Astrocyte (in vitro differentiated cells and primary cell): Measurements from ENCODE around the gene HDAC1. TPM values are rescaled to one million over a fixed set of nuclear protein-coding genes. Genes with fewer than 3 reads are reported as not detected.
"Not testable (repeated sequence)": the region's sequence is repeated elsewhere in the genome, so short reads cannot be mapped to it uniquely, and the experiment has no call there.

Experiments used
- DNase-seq: peaks from one replicate; pipeline ENCODE4 v3.0.0-alpha.2; 2010; ENCODE audit warnings: low read depth
- FAIRE-seq: peaks from 2 replicates; lab custom pipeline; 2011; peaks lifted over from hg19 to GRCh38; lab: Jason Lieb, UNC
- H2AFZ ChIP-seq: 2 replicates; pipeline ENCODE4 v1.6.0; 2012; ENCODE audit warnings: low read depth, low read length, inconsistent platforms
- H3K27ac ChIP-seq: 2 replicates; pipeline ENCODE4 v1.5.1; 2011; ENCODE audit warnings: low read depth, low read length, inconsistent platforms
- H3K27me3 ChIP-seq: 2 replicates; pipeline ENCODE4 v1.6.0; 2011; ENCODE audit warnings: low read length, inconsistent platforms; ENCODE audit not compliant: insufficient read depth
- H3K36me3 ChIP-seq: 2 replicates; pipeline ENCODE4 v1.5.1; 2011; ENCODE audit warnings: low read length, inconsistent platforms; ENCODE audit not compliant: insufficient read depth
- H3K4me1 ChIP-seq: 2 replicates; pipeline ENCODE4 v1.5.1; 2011; ENCODE audit warnings: low read length, inconsistent platforms; ENCODE audit not compliant: insufficient read depth
- H3K4me2 ChIP-seq: 2 replicates; pipeline ENCODE4 v1.6.0; 2012; ENCODE audit warnings: low read length, inconsistent platforms
- H3K4me3 ChIP-seq: 2 replicates; pipeline ENCODE4 v1.5.1; 2011; ENCODE audit warnings: low read depth, mild to moderate bottlenecking, low read length, inconsistent platforms; ENCODE audit not compliant: insufficient read depth
- H3K79me2 ChIP-seq: 2 replicates; pipeline ENCODE4 v1.6.0; 2012; ENCODE audit warnings: mild to moderate bottlenecking, low read length, inconsistent platforms; ENCODE audit not compliant: insufficient read depth
- H3K9ac ChIP-seq: 2 replicates; pipeline ENCODE4 v1.6.0; 2012; ENCODE audit warnings: mild to moderate bottlenecking, low read length, inconsistent platforms
- H3K9me3 ChIP-seq: 2 replicates; pipeline ENCODE4 v1.5.1; 2012; ENCODE audit warnings: low read depth, mild to moderate bottlenecking, low read length, inconsistent platforms; ENCODE audit not compliant: insufficient read depth
- H4K20me1 ChIP-seq: 2 replicates; pipeline ENCODE4 v1.6.0; 2012; ENCODE audit warnings: low read length, inconsistent platforms; ENCODE audit not compliant: insufficient read depth
- H3K27ac Mint-ChIP-seq: one replicate; pipeline ENCODE4 v1.8.0; 2021; ENCODE audit warnings: mild to moderate bottlenecking, mixed read lengths; ENCODE audit not compliant: unreplicated experiment
- H3K27me3 Mint-ChIP-seq: one replicate; pipeline ENCODE4 v1.8.0; 2021; ENCODE audit warnings: low read depth, mixed read lengths; ENCODE audit not compliant: unreplicated experiment
- H3K36me3 Mint-ChIP-seq: one replicate; pipeline ENCODE4 v1.8.0; 2021; ENCODE audit warnings: low read depth, mixed read lengths; ENCODE audit not compliant: unreplicated experiment
- H3K4me1 Mint-ChIP-seq: one replicate; pipeline ENCODE4 v1.8.0; 2021; ENCODE audit warnings: low read depth, mixed read lengths; ENCODE audit not compliant: unreplicated experiment
- H3K4me3 Mint-ChIP-seq: one replicate; pipeline ENCODE4 v1.8.0; 2021; ENCODE audit warnings: mild to moderate bottlenecking, moderate library complexity, mixed read lengths; ENCODE audit not compliant: unreplicated experiment
- H3K9me3 Mint-ChIP-seq: one replicate; pipeline ENCODE4 v1.8.0; 2021; ENCODE audit warnings: mild to moderate bottlenecking, mixed read lengths; ENCODE audit not compliant: unreplicated experiment
- EZH2 ChIP-seq: IDR thresholded peaks from 2 replicates; pipeline ENCODE4 v1.6.1; 2012; ENCODE audit warnings: mild to moderate bottlenecking, low read length, inconsistent platforms; ENCODE audit not compliant: insufficient read depth
- total RNA-seq: library from RNA; stranded (reverse); gene quantifications from 2 replicates; pipeline ENCODE4 v1.2.1, GENCODE V29; 2021
- TF ChIP-seq, protein P1 (sequence below): IDR thresholded peaks from 2 replicates; pipeline ENCODE4 v1.5.1; 2011; ENCODE audit warnings: low read depth, mild to moderate bottlenecking, inconsistent platforms, low read length, moderate library complexity; ENCODE audit not compliant: insufficient read depth

Gene HDAC1
- total RNA-seq, 1 donor from 2014 or later, result 99.6 TPM

- no peak overlapping the region for H3K4me3 ChIP-seq
- H4K20me1 ChIP-seq, result no peaks in the 10 kb centered on the region
- peaks cover 2% of the 10 kb centered on the region for H3K36me3 Mint-ChIP-seq
- DNase-seq (no peak), FAIRE-seq (no peak)
- peaks cover 23% of the 10 kb centered on the region for H3K27me3 Mint-ChIP-seq
- H3K4me1 Mint-ChIP-seq, result peaks cover 5% of the 10 kb centered on the region
- peaks cover 32% of the 10 kb centered on the region for H3K27me3 ChIP-seq
- no peaks in the 10 kb centered on the region for H3K36me3 ChIP-seq
- no peak overlapping the region for H3K27ac Mint-ChIP-seq
- no peaks in the 10 kb centered on the region for H3K9me3 ChIP-seq
- H3K9ac ChIP-seq, result no peak overlapping the region
- no peaks in the 10 kb centered on the region for H3K79me2 ChIP-seq
- no peaks in the 10 kb centered on the region for H3K4me1 ChIP-seq
- H3K4me3 Mint-ChIP-seq, result no peak overlapping the region
- H3K9me3 Mint-ChIP-seq, result peaks cover 2% of the 10 kb centered on the region
- H2AFZ ChIP-seq, result peak overlapping the region; percentile 83
- TF ChIP-seq EZH2, result no peak
- TF ChIP-seq, protein P1, sequence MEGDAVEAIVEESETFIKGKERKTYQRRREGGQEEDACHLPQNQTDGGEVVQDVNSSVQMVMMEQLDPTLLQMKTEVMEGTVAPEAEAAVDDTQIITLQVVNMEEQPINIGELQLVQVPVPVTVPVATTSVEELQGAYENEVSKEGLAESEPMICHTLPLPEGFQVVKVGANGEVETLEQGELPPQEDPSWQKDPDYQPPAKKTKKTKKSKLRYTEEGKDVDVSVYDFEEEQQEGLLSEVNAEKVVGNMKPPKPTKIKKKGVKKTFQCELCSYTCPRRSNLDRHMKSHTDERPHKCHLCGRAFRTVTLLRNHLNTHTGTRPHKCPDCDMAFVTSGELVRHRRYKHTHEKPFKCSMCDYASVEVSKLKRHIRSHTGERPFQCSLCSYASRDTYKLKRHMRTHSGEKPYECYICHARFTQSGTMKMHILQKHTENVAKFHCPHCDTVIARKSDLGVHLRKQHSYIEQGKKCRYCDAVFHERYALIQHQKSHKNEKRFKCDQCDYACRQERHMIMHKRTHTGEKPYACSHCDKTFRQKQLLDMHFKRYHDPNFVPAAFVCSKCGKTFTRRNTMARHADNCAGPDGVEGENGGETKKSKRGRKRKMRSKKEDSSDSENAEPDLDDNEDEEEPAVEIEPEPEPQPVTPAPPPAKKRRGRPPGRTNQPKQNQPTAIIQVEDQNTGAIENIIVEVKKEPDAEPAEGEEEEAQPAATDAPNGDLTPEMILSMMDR, result no peak
- peak overlapping the region; percentile 41 for H3K4me2 ChIP-seq
- no peak overlapping the region for H3K27ac ChIP-seq
Observed at GRCh38 chr1:32274646-32275340, 17.1 kb upstream of the HDAC1 start.

DNA sequence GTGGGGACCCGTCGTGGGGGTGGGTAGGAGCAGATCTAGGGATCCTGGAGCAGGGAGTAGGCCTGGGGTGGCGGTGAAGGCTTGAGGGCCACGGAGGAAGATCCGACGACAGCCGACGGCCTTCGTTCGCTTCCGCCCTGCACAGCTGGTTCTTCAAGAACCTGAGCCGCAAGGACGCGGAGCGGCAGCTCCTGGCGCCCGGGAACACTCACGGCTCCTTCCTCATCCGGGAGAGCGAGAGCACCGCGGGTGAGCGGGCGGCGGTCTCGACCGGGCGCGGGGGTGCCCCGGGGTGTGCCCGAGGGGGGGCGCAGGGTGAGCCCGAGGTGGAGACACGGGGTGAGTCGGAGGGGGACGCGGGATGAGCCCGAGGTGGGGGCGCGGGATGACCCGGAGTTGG, 16.5 kb upstream of the HDAC1 start:
- no peak for DNase-seq
- H3K27me3 ChIP-seq, result peaks cover 32% of the 10 kb centered on the region
- H3K4me3 Mint-ChIP-seq, result no peak overlapping the region
- H4K20me1 ChIP-seq, result no peaks in the 10 kb centered on the region
- no peak overlapping the region for H3K4me3 ChIP-seq
- H3K4me2 ChIP-seq, result peak overlapping the region; percentile 41
- no peaks in the 10 kb centered on the region for H3K79me2 ChIP-seq
- no peaks in the 10 kb centered on the region for H3K9me3 Mint-ChIP-seq
- peak overlapping the region; percentile 83 for H2AFZ ChIP-seq
- H3K4me1 Mint-ChIP-seq, result peaks cover 5% of the 10 kb centered on the region
- no peaks in the 10 kb centered on the region for H3K4me1 ChIP-seq
- H3K27me3 Mint-ChIP-seq, result peaks cover 23% of the 10 kb centered on the region
- H3K9ac ChIP-seq, result no peak overlapping the region
- no peak overlapping the region for H3K27ac Mint-ChIP-seq
- peaks cover 2% of the 10 kb centered on the region for H3K36me3 Mint-ChIP-seq
- no peak for FAIRE-seq
- H3K36me3 ChIP-seq, result no peaks in the 10 kb centered on the region
- H3K9me3 ChIP-seq, result no peaks in the 10 kb centered on the region
- no peak overlapping the region for H3K27ac ChIP-seq
- TF ChIP-seq EZH2, result peak; percentile 75
- TF ChIP-seq, protein P1, result no peak

DNA sequence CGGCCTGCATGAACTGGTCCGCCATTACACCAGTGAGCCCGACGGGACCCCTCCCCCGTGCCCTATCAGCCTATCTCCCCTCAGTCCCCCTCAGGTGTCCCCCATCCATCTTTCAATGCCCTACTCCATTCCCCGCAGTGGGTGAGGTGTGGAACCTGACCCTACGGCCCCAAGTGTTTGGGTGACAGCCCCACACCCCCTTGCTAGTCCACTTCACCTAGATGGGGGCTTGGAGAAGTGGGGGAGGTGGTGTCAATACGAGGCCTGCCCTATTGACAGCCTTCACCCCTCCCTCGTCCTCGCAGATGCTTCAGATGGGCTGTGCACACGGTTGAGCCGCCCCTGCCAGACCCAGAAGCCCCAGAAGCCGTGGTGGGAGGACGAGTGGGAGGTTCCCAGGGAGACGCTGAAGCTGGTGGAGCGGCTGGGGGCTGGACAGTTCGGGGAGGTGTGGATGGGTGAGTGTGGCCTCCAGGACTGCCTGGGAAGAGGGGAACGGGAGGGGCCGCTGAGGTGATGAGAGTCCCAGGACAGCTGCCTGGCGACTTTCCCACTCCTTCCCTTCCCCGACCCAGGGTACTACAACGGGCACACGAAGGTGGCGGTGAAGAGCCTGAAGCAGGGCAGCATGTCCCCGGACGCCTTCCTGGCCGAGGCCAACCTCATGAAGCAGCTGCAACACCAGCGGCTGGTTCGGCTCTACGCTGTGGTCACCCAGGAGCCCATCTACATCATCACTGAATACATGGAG, 15.7 kb upstream of the HDAC1 start:
- Mint-ChIP-seq H3K4me1 (peaks cover 5% of the 10 kb centered on the region), H3K27ac (no peak overlapping the region), H3K36me3 (peaks cover 2% of the 10 kb centered on the region), H3K9me3 (no peaks in the 10 kb centered on the region), H3K4me3 (no peak overlapping the region), H3K27me3 (peaks cover 21% of the 10 kb centered on the region)
- Histone ChIP-seq H3K4me3 (no peak overlapping the region), H3K36me3 (no peaks in the 10 kb centered on the region), H3K4me2 (no peak overlapping the region), H3K9ac (no peak overlapping the region), H3K27ac (no peak overlapping the region), H4K20me1 (no peaks in the 10 kb centered on the region), H3K79me2 (no peaks in the 10 kb centered on the region), H3K4me1 (no peaks in the 10 kb centered on the region), H3K27me3 (peaks cover 32% of the 10 kb centered on the region), H3K9me3 (no peaks in the 10 kb centered on the region), H2AFZ (no peak overlapping the region)
- DNase-seq (no peak), FAIRE-seq (no peak)
- TF ChIP-seq, protein P1, result no peak

DNA sequence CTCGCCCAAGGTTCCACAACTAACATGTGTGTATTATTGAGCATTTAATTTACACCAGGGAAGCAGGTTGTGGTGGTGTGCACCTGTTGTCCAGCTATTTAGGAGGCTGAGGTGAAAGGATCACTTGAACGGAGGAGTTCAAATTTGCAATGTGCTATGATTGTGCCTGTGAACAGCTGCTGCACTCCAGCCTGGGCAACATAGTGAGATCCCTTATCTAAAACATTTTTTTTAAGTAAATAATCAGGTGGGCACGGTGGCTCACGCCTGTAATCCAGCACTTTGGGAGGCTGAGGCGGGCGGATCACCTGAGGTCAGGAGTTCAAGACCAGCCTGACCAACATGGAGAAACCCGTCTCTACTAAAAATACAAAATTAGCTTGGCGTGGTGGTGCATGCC, 7.1 kb upstream of the HDAC1 start:
- H3K36me3 Mint-ChIP-seq, result not testable (repeated sequence)

More for the DNA sequence above, 7.1 kb upstream of the HDAC1 start:
- H3K36me3 ChIP-seq, H3K27ac Mint-ChIP-seq, H3K27ac ChIP-seq, H3K9me3 ChIP-seq, H3K27me3 ChIP-seq, H3K9ac ChIP-seq, H3K4me2 ChIP-seq, H4K20me1 ChIP-seq, FAIRE-seq, H3K9me3 Mint-ChIP-seq, H3K4me1 ChIP-seq, H3K4me3 ChIP-seq, H3K4me3 Mint-ChIP-seq, H3K27me3 Mint-ChIP-seq, H3K4me1 Mint-ChIP-seq, H3K79me2 ChIP-seq, DNase-seq, H2AFZ ChIP-seq: not testable (repeated sequence)
